ENCODE measurements around the gene LCN15. TPM values are rescaled to one million over a fixed set of nuclear protein-coding genes. Genes with fewer than 3 reads are reported as not detected.

The LCN15 gene
- polyA plus RNA-seq, 1 donor from 2014 or later: not detected

- Histone ChIP-seq H2AFZ (ENCODE audit: low read depth, low read length) (no peak overlapping the region), H3K4me3 (ENCODE audit: low read length) (no peak overlapping the region), H3K79me2 (replicated peaks; ENCODE audit: insufficient read depth, low read length) (no peaks in the 10 kb centered on the region), H3K36me3 (ENCODE audit: insufficient read depth, low read length) (no peaks in the 10 kb centered on the region), H3K9ac (ENCODE audit: low read length) (no peak overlapping the region), H3K27me3 (ENCODE audit: insufficient read depth, low read depth, low read length) (no peaks in the 10 kb centered on the region), H3K27ac (ENCODE audit: low read length) (no peak overlapping the region), H4K20me1 (ENCODE audit: insufficient read depth) (no peaks in the 10 kb centered on the region), H3F3A (ENCODE audit: insufficient read depth, low read length, poor library complexity, severe bottlenecking) (no peaks in the 10 kb centered on the region), H3K9me3 (ENCODE audit: low read length) (no peaks in the 10 kb centered on the region), H3K4me2 (ENCODE audit: low read length) (no peak overlapping the region), H3K9me2 (ENCODE audit: insufficient read depth, low read length) (no peaks in the 10 kb centered on the region)
- no peak for TF ChIP-seq EZH2 (IDR thresholded peaks at IDR 0.05; ENCODE audit: borderline replicate concordance, insufficient read depth, low read length, poor library complexity, severe bottlenecking)
- TF ChIP-seq, protein P1, sequence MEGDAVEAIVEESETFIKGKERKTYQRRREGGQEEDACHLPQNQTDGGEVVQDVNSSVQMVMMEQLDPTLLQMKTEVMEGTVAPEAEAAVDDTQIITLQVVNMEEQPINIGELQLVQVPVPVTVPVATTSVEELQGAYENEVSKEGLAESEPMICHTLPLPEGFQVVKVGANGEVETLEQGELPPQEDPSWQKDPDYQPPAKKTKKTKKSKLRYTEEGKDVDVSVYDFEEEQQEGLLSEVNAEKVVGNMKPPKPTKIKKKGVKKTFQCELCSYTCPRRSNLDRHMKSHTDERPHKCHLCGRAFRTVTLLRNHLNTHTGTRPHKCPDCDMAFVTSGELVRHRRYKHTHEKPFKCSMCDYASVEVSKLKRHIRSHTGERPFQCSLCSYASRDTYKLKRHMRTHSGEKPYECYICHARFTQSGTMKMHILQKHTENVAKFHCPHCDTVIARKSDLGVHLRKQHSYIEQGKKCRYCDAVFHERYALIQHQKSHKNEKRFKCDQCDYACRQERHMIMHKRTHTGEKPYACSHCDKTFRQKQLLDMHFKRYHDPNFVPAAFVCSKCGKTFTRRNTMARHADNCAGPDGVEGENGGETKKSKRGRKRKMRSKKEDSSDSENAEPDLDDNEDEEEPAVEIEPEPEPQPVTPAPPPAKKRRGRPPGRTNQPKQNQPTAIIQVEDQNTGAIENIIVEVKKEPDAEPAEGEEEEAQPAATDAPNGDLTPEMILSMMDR (IDR thresholded peaks at IDR 0.05; ENCODE audit: poor library complexity, severe bottlenecking): no peak
- TF ChIP-seq SMC3 (conservative IDR thresholded peaks at IDR 0.05; ENCODE audit: poor library complexity): no peak
- no peak for TF ChIP-seq EP300 (conservative IDR thresholded peaks at IDR 0.05; ENCODE audit: poor library complexity, severe bottlenecking)
- TF ChIP-seq MXI1 (conservative IDR thresholded peaks at IDR 0.05; ENCODE audit: poor library complexity, severe bottlenecking): no peak
- no peak for TF ChIP-seq POLR2AphosphoS5 (IDR thresholded peaks at IDR 0.05)
Observed at GRCh38 chr9:136762915-136763648, 1.2 kb downstream of the LCN15 start.

GRCh38 chr9:136762221-136762691 lies 2.1 kb downstream of the LCN15 start:
- Histone ChIP-seq H2AFZ (ENCODE audit: low read depth, low read length) (no peak overlapping the region), H3K27ac (ENCODE audit: low read length) (no peak overlapping the region), H3K4me3 (ENCODE audit: low read length) (no peak overlapping the region), H4K20me1 (ENCODE audit: insufficient read depth) (no peaks in the 10 kb centered on the region), H3K4me2 (ENCODE audit: low read length) (no peak overlapping the region), H3K27me3 (ENCODE audit: insufficient read depth, low read depth, low read length) (no peaks in the 10 kb centered on the region), H3K9me3 (ENCODE audit: low read length) (no peaks in the 10 kb centered on the region), H3K36me3 (ENCODE audit: insufficient read depth, low read length) (no peaks in the 10 kb centered on the region), H3K79me2 (replicated peaks; ENCODE audit: insufficient read depth, low read length) (no peaks in the 10 kb centered on the region), H3K9me2 (ENCODE audit: insufficient read depth, low read length) (no peaks in the 10 kb centered on the region), H3F3A (ENCODE audit: insufficient read depth, low read length, poor library complexity, severe bottlenecking) (no peaks in the 10 kb centered on the region), H3K9ac (ENCODE audit: low read length) (no peak overlapping the region)
- TF ChIP-seq RAD21 (conservative IDR thresholded peaks at IDR 0.05) (no peak), EP300 (conservative IDR thresholded peaks at IDR 0.05; ENCODE audit: poor library complexity, severe bottlenecking) (no peak), EZH2 (IDR thresholded peaks at IDR 0.05; ENCODE audit: borderline replicate concordance, insufficient read depth, low read length, poor library complexity, severe bottlenecking) (no peak), POLR2AphosphoS5 (IDR thresholded peaks at IDR 0.05) (no peak), TAF1 (IDR thresholded peaks at IDR 0.05; ENCODE audit: low read depth) (no peak), MXI1 (conservative IDR thresholded peaks at IDR 0.05; ENCODE audit: poor library complexity, severe bottlenecking) (no peak), REST (IDR thresholded peaks at IDR 0.05; ENCODE audit: borderline replicate concordance) (no peak), SMC3 (conservative IDR thresholded peaks at IDR 0.05; ENCODE audit: poor library complexity) (no peak)
- TF ChIP-seq, protein P1 (IDR thresholded peaks at IDR 0.05; ENCODE audit: poor library complexity, severe bottlenecking): no peak
